H1 (cell line): ENCODE measurements around the gene F7. TPM values are rescaled to one million over a fixed set of nuclear protein-coding genes. Genes with fewer than 3 reads are reported as not detected.

Experiments used
- CTCF ChIA-PET: fragments of 300-600 bp; sonication (Branson Sonifier 250); formaldehyde crosslinking; loops from one replicate; lab custom pipeline; 2021; ENCODE audit not compliant: partially characterized antibody; lab: Charles Lee
- POLR2A ChIA-PET: fragments of 300-600 bp; sonication (Branson Sonifier 250); formaldehyde crosslinking; loops from one replicate; lab custom pipeline; 2021; ENCODE audit warnings: inconsistent platforms; ENCODE audit not compliant: partially characterized antibody; lab: Charles Lee
- DNase-seq, 2 experiments: peaks; one replicate each; pipeline versions ENCODE4 v3.0.0 to v3.0.0-alpha.2; 2010 to 2022; ENCODE audit warnings: low spot score in 2 of 2, low read depth in 1 of 2, mixed read lengths in 1 of 2
- FAIRE-seq: peaks from 2 replicates; lab custom pipeline; 2011; peaks lifted over from hg19 to GRCh38; lab: Jason Lieb, UNC
- H2AFZ ChIP-seq: 2 replicates; pipeline ENCODE4 v1.8.1; 2012; ENCODE audit warnings: low read length, inconsistent platforms
- H2AK5ac ChIP-seq: 2 replicates; pipeline ENCODE4 v1.6.1; 2013; ENCODE audit warnings: low read depth, low read length
- H2BK120ac ChIP-seq: replicated peaks from 2 replicates; pipeline ENCODE3; 2013; ENCODE audit warnings: low read depth, low read length, inconsistent platforms
- H2BK12ac ChIP-seq: 2 replicates; pipeline ENCODE4 v1.6.1; 2013; ENCODE audit warnings: low read depth, low read length
- H2BK15ac ChIP-seq: 2 replicates; pipeline ENCODE4 v1.6.1; 2013; ENCODE audit warnings: low read length
- H2BK20ac ChIP-seq: 2 replicates; pipeline ENCODE4 v1.6.1; 2013; ENCODE audit warnings: low read length
- H2BK5ac ChIP-seq: 2 replicates; pipeline ENCODE4 v1.6.1; 2013; ENCODE audit warnings: low read depth, low read length
- H3K14ac ChIP-seq: 2 replicates; pipeline ENCODE4 v1.6.1; 2013; ENCODE audit warnings: inconsistent platforms; ENCODE audit not compliant: insufficient read length
- H3K18ac ChIP-seq: 2 replicates; pipeline ENCODE4 v1.6.1; 2013; ENCODE audit warnings: low read length; ENCODE audit errors: extremely low read depth
- H3K23ac ChIP-seq: 2 replicates; pipeline ENCODE4 v1.6.1; 2013; ENCODE audit warnings: inconsistent platforms; ENCODE audit not compliant: insufficient read length
- H3K23me2 ChIP-seq: 2 replicates; pipeline ENCODE4 v1.6.1; 2013; ENCODE audit warnings: low read depth, low read length
- H3K27ac ChIP-seq: 2 replicates; pipeline ENCODE4 v1.6.1; 2011; ENCODE audit warnings: low read depth, low read length, inconsistent platforms
- H3K27me3 ChIP-seq, 4 experiments: replicated peaks in 1 of 4; 1 replicate in 1 of 4; 2 replicates in 3 of 4; pipeline versions ENCODE4 v1.6.1 to v1.8.1; 2011 to 2013; ENCODE audit warnings: low read length in 3 of 4, mild to moderate bottlenecking in 3 of 4, inconsistent platforms in 2 of 4, mixed read lengths in 2 of 4, moderate library complexity in 1 of 4; ENCODE audit not compliant: control insufficient read depth in 3 of 4, insufficient read depth in 3 of 4; ENCODE audit errors: extremely low read depth in 1 of 4
- H3K36me3 ChIP-seq, 4 experiments: 2 replicates each; pipeline versions ENCODE4 v1.6.1 to v1.8.1; 2011 to 2013; ENCODE audit warnings: mild to moderate bottlenecking in 4 of 4, low read length in 3 of 4, moderate library complexity in 2 of 4, control low read depth in 1 of 4, inconsistent platforms in 1 of 4; ENCODE audit not compliant: insufficient read depth in 4 of 4, control insufficient read depth in 2 of 4
- H3K4ac ChIP-seq: replicated peaks from 2 replicates; pipeline ENCODE3; 2013; ENCODE audit warnings: low read length, low read depth, mixed read lengths, inconsistent platforms; ENCODE audit not compliant: insufficient read length
- H3K4me1 ChIP-seq, 4 experiments: replicated peaks in 1 of 4; 1 replicate in 1 of 4; 2 replicates in 3 of 4; pipeline versions ENCODE4 v1.6.1 to v1.8.1; 2011 to 2013; ENCODE audit warnings: low read length in 3 of 4, inconsistent platforms in 2 of 4, mixed read lengths in 1 of 4; ENCODE audit not compliant: insufficient read depth in 4 of 4, control insufficient read depth in 3 of 4
- H3K4me2 ChIP-seq, 2 experiments: 2 replicates each; pipeline versions ENCODE4 v1.6.1 to v1.8.1; 2011 to 2013; ENCODE audit warnings: low read depth in 2 of 2, low read length in 2 of 2, control low read depth in 1 of 2, inconsistent platforms in 1 of 2, mild to moderate bottlenecking in 1 of 2; ENCODE audit not compliant: insufficient read depth in 1 of 2
- H3K4me3 ChIP-seq, 4 experiments: fragments of 200-600, 300-600 bp in 1 of 4; sonication (generic), shearing (Covaris generic), sonication (Bioruptor Twin) in 1 of 4; 2 replicates each; pipeline versions ENCODE4 v1.5.1 to v1.8.1; 2011 to 2016; ENCODE audit warnings: low read length in 4 of 4, low read depth in 3 of 4, control low read depth in 2 of 4, inconsistent platforms in 2 of 4, mild to moderate bottlenecking in 2 of 4, mixed read lengths in 1 of 4, moderate library complexity in 1 of 4; ENCODE audit not compliant: insufficient read depth in 2 of 4; ENCODE audit errors: extremely low read depth in 1 of 4
- H3K56ac ChIP-seq: replicated peaks from 2 replicates; pipeline ENCODE3; 2013; ENCODE audit warnings: low read depth, mild to moderate bottlenecking, mixed read lengths, low read length, inconsistent platforms; ENCODE audit not compliant: insufficient read length
- H3K79me1 ChIP-seq: 2 replicates; pipeline ENCODE4 v1.6.1; 2013; ENCODE audit warnings: low read depth, low read length, control low read depth
- H3K79me2 ChIP-seq, 2 experiments: 2 replicates each; pipeline versions ENCODE4 v1.6.1 to v1.8.1; 2012 to 2013; ENCODE audit warnings: low read length in 2 of 2, mild to moderate bottlenecking in 2 of 2, inconsistent platforms in 1 of 2; ENCODE audit not compliant: insufficient read depth in 2 of 2, control insufficient read depth in 1 of 2
- H3K9ac ChIP-seq, 4 experiments: replicated peaks in 1 of 4; 1 replicate in 1 of 4; 2 replicates in 3 of 4; pipeline versions ENCODE4 v1.6.1 to v1.8.1; 2011 to 2013; ENCODE audit warnings: low read depth in 3 of 4, low read length in 3 of 4, control low read depth in 2 of 4, mild to moderate bottlenecking in 2 of 4, moderate library complexity in 2 of 4, inconsistent platforms in 1 of 4; ENCODE audit errors: extremely low read depth in 1 of 4
- H3K9me3 ChIP-seq, 2 experiments: 2 replicates each; pipeline versions ENCODE4 v1.6.1 to v1.8.1; 2012 to 2013; ENCODE audit warnings: mild to moderate bottlenecking in 2 of 2, moderate library complexity in 2 of 2, control low read depth in 1 of 2, inconsistent platforms in 1 of 2, low read depth in 1 of 2, low read length in 1 of 2, mixed read lengths in 1 of 2; ENCODE audit not compliant: insufficient read depth in 2 of 2
- H4K20me1 ChIP-seq, 2 experiments: replicated peaks in 1 of 2; 2 replicates each; pipeline versions ENCODE3 to v1.8.1; 2011 to 2013; ENCODE audit warnings: inconsistent platforms in 2 of 2, low read length in 2 of 2, mild to moderate bottlenecking in 1 of 2; ENCODE audit not compliant: insufficient read depth in 2 of 2, control insufficient read depth in 1 of 2
- H4K5ac ChIP-seq: 2 replicates; pipeline ENCODE4 v1.6.1; 2013; ENCODE audit warnings: low read length, low read depth, mixed read lengths, inconsistent platforms; ENCODE audit not compliant: insufficient read length
- H4K8ac ChIP-seq: 2 replicates; pipeline ENCODE4 v1.8.0; 2013; ENCODE audit warnings: mild to moderate bottlenecking, moderate library complexity, low read length, inconsistent platforms; ENCODE audit not compliant: insufficient read depth; ENCODE audit errors: extremely low read depth
- H4K91ac ChIP-seq: replicated peaks from 2 replicates; pipeline ENCODE3; 2013; ENCODE audit warnings: low read length, mixed read lengths, inconsistent platforms; ENCODE audit not compliant: insufficient read length
- GTF2F1 ChIP-seq: IDR thresholded peaks from 2 replicates; pipeline ENCODE4 v1.6.1; 2012; ENCODE audit warnings: low read depth, low read length, improper control_type of control experiment, borderline replicate concordance
- NANOG ChIP-seq: IDR thresholded peaks from 2 replicates; pipeline ENCODE4 v1.6.1; 2011; ENCODE audit warnings: low read length, low read depth, mild to moderate bottlenecking, inconsistent platforms; ENCODE audit not compliant: insufficient read depth, poor library complexity, severe bottlenecking
- SP4 ChIP-seq: IDR thresholded peaks from 2 replicates; pipeline ENCODE4 v1.6.1; 2012; ENCODE audit warnings: low read length, inconsistent platforms
- WGBS, 2 experiments: shearing (Covaris generic) in 1 of 2; methylation state at CpG; one replicate each; pipeline versions ENCODE4 v1.1.6 to v1.1.7; 2013 to 2015; ENCODE audit warnings: low lambda C conversion rate in 2 of 2, mixed read lengths in 2 of 2, inconsistent platforms in 1 of 2, low coverage in 1 of 2, missing lambda C conversion rate in 1 of 2; ENCODE audit not compliant: insufficient replicate concordance in 2 of 2, insufficient coverage in 1 of 2, insufficient read length in 1 of 2; ENCODE audit errors: extremely low coverage in 1 of 2, missing lambda C conversion rate in 1 of 2; 5-methylcytosine and 5-hydroxymethylcytosine counted together
- polyA plus RNA-seq, 7 experiments: library from polyadenylated mRNA; depleted of rRNA in 3 of 7; stranded (reverse) in 5 of 7; unstranded in 2 of 7; fragments of >200 nt in 5 of 7; fragments of 200-250 nt in 2 of 7; gene quantifications; 1 replicate in 5 of 7; 2 replicates in 1 of 7; 4 replicates in 1 of 7; pipeline versions ENCODE4 v1.2.1 to v1.2.3, GENCODE V29; 2011 to 2013; ENCODE audit warnings: missing spikeins in 2 of 7, mixed read lengths in 2 of 7
- total RNA-seq: library from RNA; stranded (reverse); fragmentation: NEBNext Ultra II Directional; extraction: Animal tissue kit (Norgen Biotek cat#: 25700); gene quantifications from 2 replicates; pipeline ENCODE4 v1.2.1, GENCODE V29; 2021

F7 gene
- total and polyA plus RNA-seq, 2 of the 8 experiments (the other 6 are each of a cell fraction or from before 2014, with no cell fraction given): 0.43 to 0.98 TPM

GRCh38 chr13:113061271-113061625 is 44.3 kb upstream of the F7 start:
- Histone ChIP-seq H2AFZ (no peak overlapping the region), H3K4me1 (no peaks in the 10 kb centered on the region), H3K27ac (no peak overlapping the region), H3K4me2 (no peak overlapping the region), H2BK15ac (no peak overlapping the region), H3K14ac (no peak overlapping the region), H3K18ac (no peak overlapping the region), H3K4me3 (no peak overlapping the region), H3K9me3 (peaks cover 0 to 8% of the 10 kb centered on the region in 2 experiments; a peak in 1 of 4 replicates), H2BK5ac (no peak overlapping the region), H4K91ac (no peak overlapping the region), H2BK12ac (no peak overlapping the region), H3K23me2 (peaks cover 14% of the 10 kb centered on the region; the same call in 1 of the 2 replicates), H2BK120ac (no peak overlapping the region), H3K56ac (no peak overlapping the region), H3K79me1 (no peaks in the 10 kb centered on the region), H4K8ac (no peak overlapping the region; the same call in 1 of the 2 replicates), H4K5ac (no peak overlapping the region), H3K79me2 (no peaks in the 10 kb centered on the region), H3K23ac (no peak overlapping the region), H2AK5ac (no peak overlapping the region), H3K9ac (no peak overlapping the region), H4K20me1 (peaks cover 0 to 3% of the 10 kb centered on the region in 2 experiments), H3K36me3 (no peaks in the 10 kb centered on the region), H2BK20ac (no peak overlapping the region), H3K27me3 (no peaks in the 10 kb centered on the region), H3K4ac (no peak overlapping the region)
- 93% methylated on average over 7 of the region's 9 CpGs; no CpG with 5 or more reads in 1 of the 2 experiments for WGBS, 2 experiments
- TF ChIP-seq NANOG: no peak
- no peak for TF ChIP-seq SP4
- no peak for TF ChIP-seq GTF2F1
- POLR2A ChIA-PET: no interaction called here
- DNase-seq: no peak
- CTCF ChIA-PET: interaction anchor here (1.4 to 4.9 kb wide), 7 partner anchors 9 to 79 kb away, joined by 4 to 20 read pairs (median 6); no protein-coding TSS in a partner anchor
- FAIRE-seq: no peak
